Measurements from ENCODE around the gene MICOS13.

- TF ChIP-seq EZH2phosphoT487 (IDR thresholded peaks at IDR 0.05; ENCODE audit: borderline replicate concordance): no peak
- TF ChIP-seq, protein P1, sequence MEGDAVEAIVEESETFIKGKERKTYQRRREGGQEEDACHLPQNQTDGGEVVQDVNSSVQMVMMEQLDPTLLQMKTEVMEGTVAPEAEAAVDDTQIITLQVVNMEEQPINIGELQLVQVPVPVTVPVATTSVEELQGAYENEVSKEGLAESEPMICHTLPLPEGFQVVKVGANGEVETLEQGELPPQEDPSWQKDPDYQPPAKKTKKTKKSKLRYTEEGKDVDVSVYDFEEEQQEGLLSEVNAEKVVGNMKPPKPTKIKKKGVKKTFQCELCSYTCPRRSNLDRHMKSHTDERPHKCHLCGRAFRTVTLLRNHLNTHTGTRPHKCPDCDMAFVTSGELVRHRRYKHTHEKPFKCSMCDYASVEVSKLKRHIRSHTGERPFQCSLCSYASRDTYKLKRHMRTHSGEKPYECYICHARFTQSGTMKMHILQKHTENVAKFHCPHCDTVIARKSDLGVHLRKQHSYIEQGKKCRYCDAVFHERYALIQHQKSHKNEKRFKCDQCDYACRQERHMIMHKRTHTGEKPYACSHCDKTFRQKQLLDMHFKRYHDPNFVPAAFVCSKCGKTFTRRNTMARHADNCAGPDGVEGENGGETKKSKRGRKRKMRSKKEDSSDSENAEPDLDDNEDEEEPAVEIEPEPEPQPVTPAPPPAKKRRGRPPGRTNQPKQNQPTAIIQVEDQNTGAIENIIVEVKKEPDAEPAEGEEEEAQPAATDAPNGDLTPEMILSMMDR (conservative IDR thresholded peaks at IDR 0.05; ENCODE audit: low read length): no peak
Measured at GRCh38 chr19:5690955-5691821, 10.9 kb upstream of the MICOS13 start.
